ENCODE results near the gene PRELID2. TPM values are rescaled to one million over a fixed set of nuclear protein-coding genes. Genes with fewer than 3 reads are reported as not detected.
A peak's percentile ranks its signal among the peaks of the same experiment; 100 is the strongest.
"Not testable (repeated sequence)": the region's sequence is repeated elsewhere in the genome, so short reads cannot be mapped to it uniquely, and the experiment has no call there.

The PRELID2 gene
- total RNA-seq, 1 donor from 2014 or later, result 22.4 TPM

- intact Hi-C loops (cut with DNase I), result no loop called here
- DNase-seq (ENCODE audit: low spot score) (no peak), ATAC-seq (no peak)
These were observed 31.8 kb downstream of the PRELID2 start for GRCh38 chr5:145803112-145804004.

GRCh38 chr5:145801195-145801594 is 33.9 kb downstream of the PRELID2 start:
- ATAC-seq (no peak), DNase-seq (ENCODE audit: low spot score) (no peak)
- intact Hi-C loops (cut with DNase I), result no loop called here

GRCh38 chr5:145800181-145800580 is 35.0 kb downstream of the PRELID2 start:
- intact Hi-C loops (cut with DNase I), result no loop called here
- DNase-seq (ENCODE audit: low spot score) (no peak), ATAC-seq (no peak)

- ATAC-seq; intact Hi-C loops (cut with DNase I); DNase-seq (ENCODE audit: low spot score): not testable (repeated sequence)
These were observed 36.6 kb downstream of the PRELID2 start for GRCh38 chr5:145798503-145798902.

- intact Hi-C loops (cut with DNase I), result no loop called here
- ATAC-seq (no peak), DNase-seq (ENCODE audit: low spot score) (no peak)
These were observed 37.8 kb downstream of the PRELID2 start for GRCh38 chr5:145797336-145797735.

GRCh38 chr5:145796318-145796717 is 38.8 kb downstream of the PRELID2 start:
- intact Hi-C loops (cut with DNase I), result no loop called here
- ATAC-seq (no peak), DNase-seq (ENCODE audit: low spot score) (no peak)

GRCh38 chr5:145793574-145793973 is 41.6 kb downstream of the PRELID2 start:
- intact Hi-C loops (cut with DNase I), result no loop called here
- DNase-seq (ENCODE audit: low spot score) (no peak), ATAC-seq (no peak)

- intact Hi-C loops (cut with DNase I), result no loop called here
- ATAC-seq, result no peak
- no peak for DNase-seq (ENCODE audit: low spot score)
These were observed 42.3 kb downstream of the PRELID2 start for GRCh38 chr5:145792840-145793239.

GRCh38 chr5:145791866-145792265 is 43.3 kb downstream of the PRELID2 start:
- no peak for DNase-seq (ENCODE audit: low spot score)
- no peak for ATAC-seq
- intact Hi-C loops (cut with DNase I), result no loop called here

- ATAC-seq (no peak), DNase-seq (ENCODE audit: low spot score) (no peak)
- intact Hi-C loops (cut with DNase I), result no loop called here
These were observed 47.1 kb downstream of the PRELID2 start for GRCh38 chr5:145787996-145788395.

GRCh38 chr5:145787507-145787906 is 47.6 kb downstream of the PRELID2 start:
- DNase-seq (ENCODE audit: low spot score) (no peak), ATAC-seq (no peak)
- intact Hi-C loops (cut with DNase I), result no loop called here

- ATAC-seq (no peak), DNase-seq (ENCODE audit: low spot score) (no peak)
- intact Hi-C loops (cut with DNase I), result no loop called here
These were observed 48.1 kb downstream of the PRELID2 start for GRCh38 chr5:145787001-145787400.

GRCh38 chr5:145780982-145781381 is 54.2 kb downstream of the PRELID2 start:
- intact Hi-C loops (cut with DNase I), result no loop called here
- ATAC-seq (no peak), DNase-seq (ENCODE audit: low spot score) (no peak)

GRCh38 chr5:145778144-145778900 is 56.8 kb downstream of the PRELID2 start:
- intact Hi-C loops (cut with DNase I), result no loop called here
- no peak for ATAC-seq
- DNase-seq (ENCODE audit: low spot score), result no peak

- DNase-seq (ENCODE audit: low spot score), result no peak
- ATAC-seq, result no peak
- intact Hi-C loops (cut with DNase I), result no loop called here
These were observed 57.6 kb downstream of the PRELID2 start for GRCh38 chr5:145777445-145778063.

- intact Hi-C loops (cut with DNase I), result no loop called here
- DNase-seq (ENCODE audit: low spot score), result no peak
- no peak for ATAC-seq
These were observed 58.3 kb downstream of the PRELID2 start for GRCh38 chr5:145776886-145777285.

GRCh38 chr5:145775893-145776444 is 59.2 kb downstream of the PRELID2 start:
- ATAC-seq, result peak; percentile 98
- intact Hi-C loops (cut with DNase I), result no loop called here
- no peak for DNase-seq (ENCODE audit: low spot score)

- ATAC-seq (peak; percentile 30), DNase-seq (ENCODE audit: low spot score) (no peak)
- intact Hi-C loops (cut with DNase I), result no loop called here
These were observed 59.7 kb downstream of the PRELID2 start for GRCh38 chr5:145775411-145775810.

GRCh38 chr5:145774442-145774841 is 60.7 kb downstream of the PRELID2 start:
- intact Hi-C loops (cut with DNase I), result no loop called here
- no peak for DNase-seq (ENCODE audit: low spot score)
- no peak for ATAC-seq

All from sciatic nerve (tissue), 2 donors.